Right atrium auricular region (tissue), 2 donors: ENCODE measurements around the gene ADCY1. TPM values are rescaled to one million over a fixed set of nuclear protein-coding genes. Genes with fewer than 3 reads are reported as not detected.

Experiments
- DNase-seq: peaks from one replicate; pipeline ENCODE4 v3.0.0-alpha.2; 2019; ENCODE audit warnings: low spot score
- H3K27ac ChIP-seq, 2 donors: fragments of 200-600 bp; sonication (generic); 1 replicate in 1 of 2; 2 replicates in 1 of 2; pipeline ENCODE4 v1.5.1; 2016 to 2019
- H3K27me3 ChIP-seq, 2 donors: fragments of 200-600 bp; sonication (generic); one replicate each; pipeline versions ENCODE4 v1.5.1 to v1.6.0; 2017 to 2019
- H3K36me3 ChIP-seq: fragments of 200-600 bp; sonication (generic); one replicate; pipeline ENCODE4 v1.5.1; 2016
- H3K4me1 ChIP-seq, 2 donors: fragments of 200-600 bp; sonication (generic); one replicate each; pipeline versions ENCODE4 v1.5.1 to v1.6.0; 2017 to 2019
- H3K4me3 ChIP-seq, 2 donors: fragments of 200-600 bp; sonication (generic); 1 replicate in 1 of 2; 2 replicates in 1 of 2; pipeline ENCODE4 v1.5.1; 2017 to 2019; ENCODE audit warnings: mild to moderate bottlenecking in 1 of 2, moderate library complexity in 1 of 2
- H3K9me3 ChIP-seq, 2 donors: fragments of 200-600 bp; sonication (generic); one replicate each; pipeline ENCODE4 v1.5.1; 2019
- total RNA-seq, 2 donors: library from RNA; depleted of rRNA; stranded (reverse); fragments of >200 nt; gene quantifications; one replicate each; pipeline ENCODE4 v1.1.0, GENCODE V29; 2016
- TF ChIP-seq, protein P1 (sequence below), 2 donors: fragments of 200-600 bp; sonication (generic); IDR thresholded peaks; one replicate each; pipeline ENCODE4 v1.5.1; 2019; ENCODE audit warnings: antibody characterized with exemption in 2 of 2

ADCY1 gene
- total RNA-seq, 2 donors from 2014 or later = 2.4 to 3.2 TPM

DNA sequence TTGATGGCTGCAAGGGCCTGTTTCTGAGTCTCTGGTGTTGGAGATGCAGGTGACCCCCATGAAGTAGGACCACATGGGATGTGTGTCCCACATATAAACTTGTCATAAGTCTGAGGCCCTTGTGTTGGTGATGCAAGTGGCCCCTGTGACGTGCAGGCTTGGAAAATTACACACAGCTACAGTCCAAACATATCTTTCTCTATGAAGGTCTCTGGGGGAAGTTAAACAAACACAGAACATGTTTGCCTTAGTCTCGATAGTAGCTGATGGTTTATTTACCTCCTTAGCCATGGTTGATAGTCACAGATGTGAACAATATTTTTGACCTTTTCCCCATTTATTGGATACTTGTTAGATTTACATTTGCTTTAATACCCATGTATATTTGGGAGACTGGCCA lies 64.7 kb downstream of the ADCY1 start:
- H3K27me3 ChIP-seq = no peaks in the 10 kb centered on the region
- no peak overlapping the region for H3K27ac ChIP-seq
- no peak for DNase-seq
- no peaks in the 10 kb centered on the region for H3K36me3 ChIP-seq
- no peaks in the 10 kb centered on the region for H3K4me1 ChIP-seq
- TF ChIP-seq, protein P1, sequence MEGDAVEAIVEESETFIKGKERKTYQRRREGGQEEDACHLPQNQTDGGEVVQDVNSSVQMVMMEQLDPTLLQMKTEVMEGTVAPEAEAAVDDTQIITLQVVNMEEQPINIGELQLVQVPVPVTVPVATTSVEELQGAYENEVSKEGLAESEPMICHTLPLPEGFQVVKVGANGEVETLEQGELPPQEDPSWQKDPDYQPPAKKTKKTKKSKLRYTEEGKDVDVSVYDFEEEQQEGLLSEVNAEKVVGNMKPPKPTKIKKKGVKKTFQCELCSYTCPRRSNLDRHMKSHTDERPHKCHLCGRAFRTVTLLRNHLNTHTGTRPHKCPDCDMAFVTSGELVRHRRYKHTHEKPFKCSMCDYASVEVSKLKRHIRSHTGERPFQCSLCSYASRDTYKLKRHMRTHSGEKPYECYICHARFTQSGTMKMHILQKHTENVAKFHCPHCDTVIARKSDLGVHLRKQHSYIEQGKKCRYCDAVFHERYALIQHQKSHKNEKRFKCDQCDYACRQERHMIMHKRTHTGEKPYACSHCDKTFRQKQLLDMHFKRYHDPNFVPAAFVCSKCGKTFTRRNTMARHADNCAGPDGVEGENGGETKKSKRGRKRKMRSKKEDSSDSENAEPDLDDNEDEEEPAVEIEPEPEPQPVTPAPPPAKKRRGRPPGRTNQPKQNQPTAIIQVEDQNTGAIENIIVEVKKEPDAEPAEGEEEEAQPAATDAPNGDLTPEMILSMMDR (IDR thresholded peaks at IDR 0.05) = no peak
- H3K9me3 ChIP-seq = no peaks in the 10 kb centered on the region
- H3K4me3 ChIP-seq = no peak overlapping the region

DNA sequence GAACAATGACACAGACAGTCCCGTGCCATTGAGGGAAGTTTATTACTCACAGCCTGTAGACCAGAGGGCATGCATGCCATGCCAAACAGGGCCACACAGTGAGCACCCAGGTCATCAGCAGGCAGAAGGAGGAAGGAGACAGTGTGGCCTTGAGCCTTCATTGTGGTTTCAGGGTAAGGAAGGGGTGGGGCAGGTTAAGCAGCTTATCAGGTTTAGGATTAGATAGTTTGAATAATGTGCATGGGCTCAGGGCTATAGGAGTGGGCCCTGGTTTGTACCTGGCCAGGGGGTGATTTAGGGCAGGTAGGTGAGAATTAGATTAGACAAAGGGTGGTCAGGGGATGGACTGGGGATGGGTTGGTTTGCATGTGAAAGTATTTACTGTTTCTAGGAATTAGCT lies 67.9 kb downstream of the ADCY1 start:
- TF ChIP-seq, protein P1 (IDR thresholded peaks at IDR 0.05) = no peak
- no peak overlapping the region for H3K4me3 ChIP-seq
- H3K4me1 ChIP-seq = peaks cover 0 to 10% of the 10 kb centered on the region in 2 donors
- DNase-seq = no peak
- H3K27me3 ChIP-seq = no peaks in the 10 kb centered on the region
- no peaks in the 10 kb centered on the region for H3K36me3 ChIP-seq
- no peaks in the 10 kb centered on the region for H3K9me3 ChIP-seq
- H3K27ac ChIP-seq = no peak overlapping the region

GRCh38 chr7:45643630-45644029 lies 69.5 kb downstream of the ADCY1 start:
- no peak overlapping the region for H3K4me3 ChIP-seq
- no peak overlapping the region for H3K27ac ChIP-seq
- TF ChIP-seq, protein P1 (IDR thresholded peaks at IDR 0.05) = no peak
- H3K36me3 ChIP-seq = no peaks in the 10 kb centered on the region
- no peaks in the 10 kb centered on the region for H3K27me3 ChIP-seq
- H3K4me1 ChIP-seq = peaks cover 0 to 15% of the 10 kb centered on the region in 2 donors
- no peaks in the 10 kb centered on the region for H3K9me3 ChIP-seq
- DNase-seq = peak; percentile 21

DNA sequence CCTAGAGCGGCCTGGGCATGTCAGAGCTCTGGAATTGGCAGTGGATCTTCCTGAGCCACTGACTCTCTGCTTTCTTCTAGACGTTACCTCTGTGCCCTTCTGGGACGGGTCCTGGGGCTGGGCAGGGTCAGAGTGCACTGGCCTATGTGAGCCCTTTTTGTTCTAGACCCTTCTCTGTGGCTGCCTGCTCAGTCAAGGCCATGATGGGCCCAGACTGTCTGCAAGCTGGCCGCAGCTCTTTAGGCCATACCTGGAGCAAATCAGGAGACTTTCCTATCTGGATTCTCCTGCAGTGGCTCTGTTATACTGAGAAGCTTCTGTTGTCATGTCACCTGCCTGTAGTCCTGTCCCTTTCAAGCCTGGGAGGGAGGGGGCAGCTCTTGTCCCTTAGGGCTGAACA lies 70.1 kb downstream of the ADCY1 start:
- DNase-seq = no peak
- H3K4me3 ChIP-seq = no peak overlapping the region
- TF ChIP-seq, protein P1 (IDR thresholded peaks at IDR 0.05) = no peak
- no peaks in the 10 kb centered on the region for H3K27me3 ChIP-seq
- no peaks in the 10 kb centered on the region for H3K9me3 ChIP-seq
- H3K4me1 ChIP-seq = peaks cover 0 to 15% of the 10 kb centered on the region in 2 donors
- H3K36me3 ChIP-seq = no peaks in the 10 kb centered on the region
- H3K27ac ChIP-seq = no peak overlapping the region

- TF ChIP-seq, protein P1 (IDR thresholded peaks at IDR 0.05) = no peak
Observed at GRCh38 chr7:45645141-45645969, 71.2 kb downstream of the ADCY1 start.

More at GRCh38 chr7:45645141-45645969, 71.2 kb downstream of the ADCY1 start:
- H3K9me3 ChIP-seq = no peaks in the 10 kb centered on the region
- peak; percentile 42 for DNase-seq
- H3K4me1 ChIP-seq = peaks cover 0 to 15% of the 10 kb centered on the region in 2 donors
- H3K27me3 ChIP-seq = no peaks in the 10 kb centered on the region
- no peak overlapping the region for H3K27ac ChIP-seq
- H3K36me3 ChIP-seq = no peaks in the 10 kb centered on the region
- H3K4me3 ChIP-seq = no peak overlapping the region
